Peyer's patch (tissue), 4 donors: ENCODE data around the gene MUC20.
"Not testable (repeated sequence)": the region's sequence is repeated elsewhere in the genome, so short reads cannot be mapped to it uniquely, and the experiment has no call there.

Experiments used
- CTCF ChIP-seq, 6 experiments: fragments of 450-650 bp in 4 of 6; fragments of 200-600 bp in 2 of 6; sonication (generic) in 1 of 6; IDR thresholded peaks; one replicate each; pipeline ENCODE4 v1.5.1; 2017 to 2019; ENCODE audit warnings: antibody characterized with exemption in 6 of 6, mild to moderate bottlenecking in 3 of 6, moderate library complexity in 1 of 6
- POLR2A ChIP-seq, 2 donors: fragments of 450-650 bp; IDR thresholded peaks; one replicate each; pipeline ENCODE4 v1.5.1; 2017; ENCODE audit warnings: antibody characterized with exemption in 2 of 2, mild to moderate bottlenecking in 2 of 2, moderate library complexity in 2 of 2

GRCh38 chr3:195682104-195682742, 38.6 kb upstream of the MUC20 start:
- TF ChIP-seq CTCF, POLR2A (IDR thresholded peaks at IDR 0.05): not testable (repeated sequence)
